ENCODE measurements around the gene LMTK3.

DNA sequence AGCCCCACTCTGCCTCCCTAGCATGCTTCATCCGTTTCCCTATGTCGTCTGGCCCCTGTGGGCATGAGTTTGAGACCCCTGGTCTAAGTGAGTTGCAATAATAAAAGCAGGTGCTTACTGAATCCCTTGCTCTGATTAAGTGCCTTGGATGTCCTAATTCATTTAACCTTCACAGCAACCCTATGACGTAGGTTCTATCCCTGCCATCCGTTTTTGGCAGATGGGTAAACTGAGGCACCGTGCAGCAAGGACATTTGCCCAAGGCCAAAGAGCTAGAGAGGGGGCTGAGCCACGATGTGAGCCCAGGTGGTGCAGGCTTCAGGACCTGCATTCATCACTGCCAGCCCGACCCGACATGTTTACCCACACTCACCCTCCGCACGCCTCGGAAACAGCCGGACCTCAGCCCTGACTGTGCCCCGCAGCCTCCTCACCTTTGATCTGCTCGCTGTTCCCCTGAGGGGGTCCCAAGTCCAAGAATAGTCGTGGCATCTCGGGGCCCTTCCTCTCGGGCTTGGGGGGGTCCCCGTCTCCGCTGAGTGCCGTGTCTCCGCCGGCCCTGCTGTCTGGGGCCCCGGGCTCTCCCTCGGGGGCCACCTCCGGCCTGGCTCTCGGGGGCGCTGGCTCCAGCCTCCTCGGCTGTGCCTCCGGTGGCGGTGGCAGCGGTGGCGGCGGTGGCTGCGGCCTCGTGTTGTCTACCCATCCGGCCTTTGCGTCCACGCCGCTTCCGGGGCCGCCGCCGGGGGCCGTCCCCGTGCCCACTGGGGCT lies 14.5 kb downstream of the LMTK3 start:
- TF ChIP-seq RAD21 (conservative IDR thresholded peaks at IDR 0.05) (no peak), POLR2AphosphoS5 (IDR thresholded peaks at IDR 0.05) (no peak)
- TF ChIP-seq, protein P1, sequence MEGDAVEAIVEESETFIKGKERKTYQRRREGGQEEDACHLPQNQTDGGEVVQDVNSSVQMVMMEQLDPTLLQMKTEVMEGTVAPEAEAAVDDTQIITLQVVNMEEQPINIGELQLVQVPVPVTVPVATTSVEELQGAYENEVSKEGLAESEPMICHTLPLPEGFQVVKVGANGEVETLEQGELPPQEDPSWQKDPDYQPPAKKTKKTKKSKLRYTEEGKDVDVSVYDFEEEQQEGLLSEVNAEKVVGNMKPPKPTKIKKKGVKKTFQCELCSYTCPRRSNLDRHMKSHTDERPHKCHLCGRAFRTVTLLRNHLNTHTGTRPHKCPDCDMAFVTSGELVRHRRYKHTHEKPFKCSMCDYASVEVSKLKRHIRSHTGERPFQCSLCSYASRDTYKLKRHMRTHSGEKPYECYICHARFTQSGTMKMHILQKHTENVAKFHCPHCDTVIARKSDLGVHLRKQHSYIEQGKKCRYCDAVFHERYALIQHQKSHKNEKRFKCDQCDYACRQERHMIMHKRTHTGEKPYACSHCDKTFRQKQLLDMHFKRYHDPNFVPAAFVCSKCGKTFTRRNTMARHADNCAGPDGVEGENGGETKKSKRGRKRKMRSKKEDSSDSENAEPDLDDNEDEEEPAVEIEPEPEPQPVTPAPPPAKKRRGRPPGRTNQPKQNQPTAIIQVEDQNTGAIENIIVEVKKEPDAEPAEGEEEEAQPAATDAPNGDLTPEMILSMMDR (IDR thresholded peaks at IDR 0.05; ENCODE audit: poor library complexity, severe bottlenecking) = no peak
